NB4 (cell line): Measurements from ENCODE around the gene DMRTC2.
A peak's percentile ranks its signal among the peaks of the same experiment; 100 is the strongest.

Experiments
- MYC ChIP-seq: IDR thresholded peaks from 2 replicates; pipeline ENCODE4 v1.6.1; 2011; ENCODE audit warnings: low read depth, low read length
- POLR2A ChIP-seq: IDR thresholded peaks from 2 replicates; pipeline ENCODE4 v1.6.1; 2011; ENCODE audit warnings: mild to moderate bottlenecking; ENCODE audit not compliant: insufficient read length; ENCODE audit errors: extremely low read depth
- TF ChIP-seq, protein P1 (sequence below): IDR thresholded peaks from one replicate; pipeline ENCODE4 v1.5.1; 2012; ENCODE audit warnings: low read depth, low read length
- TF ChIP-seq, protein P2 (sequence below): IDR thresholded peaks from 2 replicates; pipeline ENCODE4 v1.6.1; 2011; ENCODE audit warnings: low read depth, low read length

DNA sequence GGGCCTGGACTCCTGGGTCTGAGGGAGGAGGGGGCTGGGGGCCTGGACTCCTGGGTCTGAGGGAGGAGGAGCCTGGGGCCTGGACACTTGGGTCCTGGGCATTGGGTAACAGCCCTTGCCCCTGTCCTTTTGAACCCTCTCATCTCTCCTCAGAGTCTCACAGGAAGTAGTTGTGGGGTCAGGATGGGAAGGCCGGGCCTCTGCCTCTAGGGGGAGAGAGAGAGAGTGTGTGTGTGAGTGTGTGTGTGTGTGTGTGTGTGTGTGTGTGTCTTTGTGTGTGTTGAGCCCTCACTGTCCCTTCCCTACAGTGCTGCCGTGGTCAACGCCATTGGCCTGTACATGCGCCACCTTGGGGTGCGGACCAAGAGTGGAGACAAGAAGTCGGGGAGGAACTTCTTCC lies 49.1 kb downstream of the DMRTC2 start:
- TF ChIP-seq, protein P1, sequence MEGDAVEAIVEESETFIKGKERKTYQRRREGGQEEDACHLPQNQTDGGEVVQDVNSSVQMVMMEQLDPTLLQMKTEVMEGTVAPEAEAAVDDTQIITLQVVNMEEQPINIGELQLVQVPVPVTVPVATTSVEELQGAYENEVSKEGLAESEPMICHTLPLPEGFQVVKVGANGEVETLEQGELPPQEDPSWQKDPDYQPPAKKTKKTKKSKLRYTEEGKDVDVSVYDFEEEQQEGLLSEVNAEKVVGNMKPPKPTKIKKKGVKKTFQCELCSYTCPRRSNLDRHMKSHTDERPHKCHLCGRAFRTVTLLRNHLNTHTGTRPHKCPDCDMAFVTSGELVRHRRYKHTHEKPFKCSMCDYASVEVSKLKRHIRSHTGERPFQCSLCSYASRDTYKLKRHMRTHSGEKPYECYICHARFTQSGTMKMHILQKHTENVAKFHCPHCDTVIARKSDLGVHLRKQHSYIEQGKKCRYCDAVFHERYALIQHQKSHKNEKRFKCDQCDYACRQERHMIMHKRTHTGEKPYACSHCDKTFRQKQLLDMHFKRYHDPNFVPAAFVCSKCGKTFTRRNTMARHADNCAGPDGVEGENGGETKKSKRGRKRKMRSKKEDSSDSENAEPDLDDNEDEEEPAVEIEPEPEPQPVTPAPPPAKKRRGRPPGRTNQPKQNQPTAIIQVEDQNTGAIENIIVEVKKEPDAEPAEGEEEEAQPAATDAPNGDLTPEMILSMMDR: peak; percentile 13
- no peak for TF ChIP-seq POLR2A
- TF ChIP-seq, protein P2, sequence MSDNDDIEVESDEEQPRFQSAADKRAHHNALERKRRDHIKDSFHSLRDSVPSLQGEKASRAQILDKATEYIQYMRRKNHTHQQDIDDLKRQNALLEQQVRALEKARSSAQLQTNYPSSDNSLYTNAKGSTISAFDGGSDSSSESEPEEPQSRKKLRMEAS: no peak
- no peak for TF ChIP-seq MYC
